Activated T-cell treated with anti-CD3 and anti-CD28 coated beads for 24 hours (primary cell): ENCODE data around the gene ATL3.
"Not testable (repeated sequence)": the region's sequence is repeated elsewhere in the genome, so short reads cannot be mapped to it uniquely, and the experiment has no call there.

Source experiments
- DNase-seq: peaks from one replicate; pipeline ENCODE4 v3.0.0-alpha.2; 2020; ENCODE audit warnings: low read depth

ATL3 gene

DNA sequence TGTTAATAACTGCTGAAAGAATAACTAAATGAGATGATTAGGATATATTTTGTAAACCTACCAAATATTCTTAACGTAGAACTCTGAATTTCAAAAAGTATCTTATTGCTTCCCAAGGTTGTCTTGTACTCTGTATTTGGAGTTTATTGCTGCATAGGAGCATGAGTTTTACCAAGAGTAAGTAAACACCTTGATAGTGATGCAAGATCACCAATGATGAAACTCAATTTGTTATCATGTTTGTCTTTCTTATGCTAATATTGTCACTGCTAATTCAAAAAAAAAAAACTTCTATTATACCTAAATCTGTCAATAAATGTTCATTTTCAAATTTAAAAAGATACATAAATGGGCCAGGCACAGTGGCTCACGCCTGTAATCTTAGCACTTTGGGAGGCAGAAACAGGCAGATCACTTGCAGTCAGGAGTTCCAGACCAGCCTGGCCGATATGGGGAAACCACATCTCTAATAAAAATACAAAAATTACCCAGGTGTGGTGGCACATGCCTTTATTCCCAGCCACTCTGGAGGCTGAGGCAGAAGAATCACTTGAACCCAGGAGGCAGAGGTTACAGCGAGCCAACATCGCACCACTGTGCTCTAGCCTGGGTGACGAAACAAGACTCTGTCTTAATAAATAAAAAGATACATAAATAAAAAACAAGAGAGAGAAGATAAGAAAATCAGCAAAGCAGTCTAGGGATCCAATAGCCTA lies 84.6 kb downstream of the ATL3 start:
- no peak for DNase-seq

DNA sequence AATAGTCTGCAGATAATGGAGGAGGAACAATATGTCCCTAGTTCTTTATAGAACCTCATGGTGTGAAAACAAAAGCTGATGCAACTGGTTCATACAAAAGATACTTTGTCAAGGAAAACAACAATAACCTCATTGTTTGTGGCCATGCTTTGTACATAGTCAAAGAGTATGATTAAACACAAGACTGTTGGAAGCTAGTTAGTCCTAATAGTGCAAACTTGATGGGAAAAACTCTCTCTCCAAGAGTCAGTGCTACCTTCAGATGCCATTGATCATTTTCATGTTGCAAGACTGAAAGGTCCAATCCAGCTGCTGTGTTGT lies 87.9 kb downstream of the ATL3 start:
- no peak for DNase-seq

DNA sequence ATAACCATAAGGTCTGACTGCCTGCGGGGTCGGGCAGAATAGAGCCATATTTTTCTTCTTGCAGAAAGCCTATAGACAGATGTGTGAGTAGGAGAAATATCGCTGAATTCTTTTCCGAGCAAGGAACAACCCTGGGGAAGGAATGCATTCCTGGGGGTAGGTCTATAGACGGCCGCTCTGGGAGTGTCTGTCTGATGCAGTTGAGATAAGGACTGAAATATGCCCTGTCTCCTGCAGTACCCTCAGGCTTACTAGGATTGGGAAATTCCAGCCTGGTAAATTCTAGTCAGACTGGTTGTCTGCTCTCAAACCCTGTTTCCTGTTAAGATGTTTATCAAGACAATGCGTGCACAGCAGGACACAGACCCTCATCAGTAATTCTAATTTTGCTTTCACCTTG lies 90.0 kb downstream of the ATL3 start:
- DNase-seq: not testable (repeated sequence)

DNA sequence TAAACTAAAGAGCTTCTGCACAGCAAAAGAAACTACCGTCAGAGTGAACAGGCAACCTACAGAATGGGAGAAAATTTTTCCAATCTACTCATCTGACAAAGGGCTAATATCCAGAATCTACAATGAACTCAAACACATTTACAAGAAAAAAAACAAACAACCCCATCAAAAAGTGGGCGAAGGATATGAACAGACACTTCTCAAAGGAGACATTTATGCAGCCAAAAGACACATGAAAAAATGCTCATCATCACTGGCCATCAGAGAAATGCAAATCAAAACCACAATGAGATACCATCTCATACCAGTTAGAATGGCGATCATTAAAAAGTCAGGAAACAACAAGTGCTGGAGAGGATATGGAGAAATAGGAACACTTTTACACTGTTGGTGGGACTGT lies 92.3 kb downstream of the ATL3 start:
- DNase-seq: not testable (repeated sequence)

- no peak for DNase-seq
Measured at GRCh38 chr11:63574856-63575602, 96.1 kb downstream of the ATL3 start.
